Sigmoid colon (tissue), 7 donors: Measurements from ENCODE around the gene RAB4B. TPM values are rescaled to one million over a fixed set of nuclear protein-coding genes. Genes with fewer than 3 reads are reported as not detected.

Source experiments
- DNase-seq: peaks from one replicate; pipeline ENCODE4 v3.0.0-alpha.2; 2019
- H3K27ac ChIP-seq, 4 donors: fragments of 200-600 bp; sonication (generic); one replicate each; pipeline ENCODE4 v1.5.1; 2016 to 2019; ENCODE audit warnings: mild to moderate bottlenecking in 1 of 4
- H3K27me3 ChIP-seq, 3 donors: fragments of 200-600 bp; sonication (generic); one replicate each; pipeline ENCODE4 v1.5.1; 2019; ENCODE audit warnings: mild to moderate bottlenecking in 1 of 3
- H3K36me3 ChIP-seq, 4 donors: fragments of 200-600 bp; sonication (generic); one replicate each; pipeline ENCODE4 v1.5.1; 2016 to 2019
- H3K4me1 ChIP-seq, 4 donors: fragments of 200-600 bp; sonication (generic); one replicate each; pipeline ENCODE4 v1.5.1; 2017 to 2019
- H3K4me3 ChIP-seq, 4 donors: fragments of 200-600 bp; sonication (generic); one replicate each; pipeline ENCODE4 v1.5.1; 2017 to 2019; ENCODE audit warnings: mild to moderate bottlenecking in 2 of 4, moderate library complexity in 1 of 4
- H3K9me3 ChIP-seq, 4 donors: fragments of 200-600 bp in 3 of 4; sonication (generic) in 3 of 4; one replicate each; pipeline versions ENCODE4 v1.5.1 to v1.6.1; 2013 to 2019
- CTCF ChIP-seq, 4 experiments: fragments of 450-650 bp in 3 of 4; fragments of 200-600 bp in 1 of 4; IDR thresholded peaks; one replicate each; pipeline ENCODE4 v1.5.1; 2016 to 2019; ENCODE audit warnings: antibody characterized with exemption in 4 of 4, mild to moderate bottlenecking in 3 of 4, moderate library complexity in 2 of 4
- EP300 ChIP-seq, 4 donors: sonication (generic); formaldehyde crosslinking; IDR thresholded peaks; one replicate each; pipeline ENCODE4 v1.6.1; 2017; ENCODE audit warnings: antibody characterized with exemption in 4 of 4
- POLR2A ChIP-seq, 2 donors: fragments of 450-650 bp; IDR thresholded peaks; one replicate each; pipeline ENCODE4 v1.6.1; 2016; ENCODE audit warnings: antibody characterized with exemption in 2 of 2, mild to moderate bottlenecking in 2 of 2, moderate library complexity in 2 of 2
- POLR2AphosphoS5 ChIP-seq, 4 donors: sonication (generic); formaldehyde crosslinking; IDR thresholded peaks; one replicate each; pipeline ENCODE4 v1.6.1; 2017; ENCODE audit warnings: antibody characterized with exemption in 4 of 4
- WGBS, 2 donors: extraction: QIAGEN DNeasy Blood & Tissue Kit; methylation state at CpG; one replicate each; pipeline ENCODE4 v1.1.7; 2013; 5-methylcytosine and 5-hydroxymethylcytosine counted together
- intact Hi-C: fragments of 100-400 bp; cut with DNase I; formaldehyde crosslinking; loops from one replicate; pipeline ENCODE4 v1.15.1; 2023
- polyA plus RNA-seq, 3 donors: library from polyadenylated mRNA; stranded (reverse); fragments of 200-250 nt; gene quantifications; one replicate each; pipeline ENCODE4 v1.2.3, GENCODE V29; 2013
- total RNA-seq, 4 donors: library from RNA; depleted of rRNA; stranded (reverse); fragments of >200 nt; gene quantifications; one replicate each; pipeline ENCODE4 v1.1.0, GENCODE V29; 2016
- donor health status: healthy with polysubstance abuse.
- donor health status: Bipolar disorder and iron deficiency.
- donor health status: healthy.

Gene RAB4B
- total and polyA plus RNA-seq, 7 donors = 15.6 to 76.5 (median 21.3) TPM

DNA sequence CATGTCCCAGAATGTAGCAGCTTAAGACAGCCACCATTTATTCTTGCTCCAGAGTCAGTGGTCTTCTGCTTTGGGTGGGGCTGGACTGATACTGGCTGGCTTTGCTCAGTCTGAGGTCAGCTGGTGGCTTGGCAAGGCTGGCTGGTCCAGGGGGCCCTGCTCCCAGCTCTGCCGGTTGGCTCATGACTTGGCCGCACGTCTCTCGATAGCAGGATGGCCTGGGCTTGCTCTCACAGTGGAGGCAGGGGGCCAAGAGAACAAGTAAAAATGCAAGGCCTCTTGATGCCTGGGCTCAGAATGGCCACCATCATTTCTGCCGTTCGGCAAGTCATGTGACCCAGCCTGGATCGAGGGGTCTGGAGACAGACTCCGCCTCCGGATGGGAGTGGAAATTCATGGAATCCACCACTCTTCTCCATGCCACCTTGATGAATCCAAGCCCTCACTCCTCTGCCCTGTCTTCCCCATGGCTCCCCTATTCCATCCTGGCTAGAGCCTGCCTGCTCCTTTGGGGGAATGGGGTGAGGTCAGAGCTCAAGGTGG lies 40.9 kb upstream of the RAB4B start:
- intact Hi-C loops = no loop called here
- DNase-seq = no peak
- Histone ChIP-seq H3K27me3 (no peaks in the 10 kb centered on the region), H3K27ac (no peak overlapping the region), H3K9me3 (no peaks in the 10 kb centered on the region), H3K4me1 (peaks cover 0 to 16% (median 0%) of the 10 kb centered on the region in 4 donors), H3K36me3 (peaks cover 34 to 83% (median 62%) of the 10 kb centered on the region in 4 donors), H3K4me3 (no peak overlapping the region)
- TF ChIP-seq POLR2A (IDR thresholded peaks at IDR 0.05) = no peak
- no peak for TF ChIP-seq POLR2AphosphoS5 (IDR thresholded peaks at IDR 0.05)
- no peak for TF ChIP-seq EP300 (IDR thresholded peaks at IDR 0.05)
- WGBS, 2 donors = 89 to 94% methylated on average over 9 of the region's 9 CpGs

DNA sequence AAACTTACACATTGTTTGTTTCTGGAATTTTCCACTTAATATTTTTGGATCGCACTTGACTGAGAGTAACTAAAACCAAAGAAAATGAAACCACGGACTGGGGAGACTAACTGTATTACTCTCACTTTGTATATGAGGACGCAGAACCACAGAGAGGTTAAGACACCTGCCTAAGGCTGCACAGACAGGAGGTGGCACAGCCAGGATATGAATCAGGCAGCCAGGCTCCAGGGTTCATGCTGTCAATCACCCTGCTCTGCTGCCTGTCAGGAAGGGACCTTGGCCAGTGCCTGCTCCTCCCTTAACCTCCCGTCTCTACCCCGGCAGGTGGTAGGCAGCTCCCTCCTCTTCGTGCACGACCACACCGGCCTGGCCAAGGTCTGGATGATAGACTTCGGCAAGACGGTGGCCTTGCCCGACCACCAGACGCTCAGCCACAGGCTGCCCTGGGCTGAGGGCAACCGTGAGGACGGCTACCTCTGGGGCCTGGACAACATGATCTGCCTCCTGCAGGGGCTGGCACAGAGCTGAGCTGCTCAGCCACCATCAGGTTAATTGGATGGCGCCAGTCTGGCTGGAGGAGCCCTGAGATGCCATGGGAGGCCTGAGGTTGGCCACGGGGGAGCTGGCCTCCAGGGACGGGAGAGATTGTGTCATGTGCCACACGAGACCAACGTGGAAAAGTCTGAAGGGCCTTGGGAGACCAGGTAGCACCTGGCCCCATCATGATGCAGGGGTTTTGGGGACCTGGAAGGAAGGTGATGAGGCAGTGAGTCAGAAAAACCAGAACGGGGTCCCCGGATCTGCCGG lies 38.8 kb upstream of the RAB4B start:
- peak overlapping the region; percentile 45 to 67 (median 56) for H3K27ac ChIP-seq
- 83 to 88% methylated on average over 22 of the region's 22 CpGs for WGBS, 2 donors
- no peaks in the 10 kb centered on the region for H3K27me3 ChIP-seq
- TF ChIP-seq POLR2AphosphoS5 (IDR thresholded peaks at IDR 0.05) = no peak
- DNase-seq = no peak
- intact Hi-C loops = no loop called here
- H3K36me3 ChIP-seq = peaks cover 25 to 62% (median 49%) of the 10 kb centered on the region in 4 donors
- H3K9me3 ChIP-seq = no peaks in the 10 kb centered on the region
- H3K4me1 ChIP-seq = peaks cover 0 to 16% (median 0%) of the 10 kb centered on the region in 4 donors
- no peak overlapping the region for H3K4me3 ChIP-seq

GRCh38 chr19:40739871-40740703 lies 38.0 kb upstream of the RAB4B start:
- intact Hi-C loops = no loop called here
- no peaks in the 10 kb centered on the region for H3K27me3 ChIP-seq
- H3K4me3 ChIP-seq = peak overlapping the region in 2 of 4 donors; percentile 9 to 12
- no peaks in the 10 kb centered on the region for H3K9me3 ChIP-seq
- DNase-seq = no peak
- peaks cover 24 to 53% (median 42%) of the 10 kb centered on the region in 4 donors for H3K36me3 ChIP-seq
- TF ChIP-seq EP300 (IDR thresholded peaks at IDR 0.05) (no peak), POLR2A (IDR thresholded peaks at IDR 0.05) (no peak), POLR2AphosphoS5 (IDR thresholded peaks at IDR 0.05) (no peak), CTCF (IDR thresholded peaks at IDR 0.05) (no peak)
- peak overlapping the region; percentile 45 to 67 (median 56) for H3K27ac ChIP-seq
- WGBS, 2 donors = 85 to 86% methylated on average over 16 of the region's 16 CpGs
- H3K4me1 ChIP-seq = peaks cover 0 to 16% (median 0%) of the 10 kb centered on the region in 4 donors

GRCh38 chr19:40740747-40741146 lies 37.3 kb upstream of the RAB4B start:
- H3K27me3 ChIP-seq = no peaks in the 10 kb centered on the region
- peaks cover 0 to 16% (median 0%) of the 10 kb centered on the region in 4 donors for H3K4me1 ChIP-seq
- 71 to 75% methylated on average over 6 of the region's 6 CpGs for WGBS, 2 donors
- peak; percentile 87 for DNase-seq
- intact Hi-C loops = no loop called here
- no peaks in the 10 kb centered on the region for H3K9me3 ChIP-seq
- TF ChIP-seq POLR2AphosphoS5 (IDR thresholded peaks at IDR 0.05) (peak; percentile 20 to 53 (median 38)), POLR2A (IDR thresholded peaks at IDR 0.05) (no peak)
- H3K27ac ChIP-seq = peak overlapping the region; percentile 45 to 67 (median 56)
- no peak overlapping the region for H3K4me3 ChIP-seq
- H3K36me3 ChIP-seq = peaks cover 17 to 47% (median 35%) of the 10 kb centered on the region in 4 donors

- DNase-seq = no peak
- peaks cover 9 to 37% (median 27%) of the 10 kb centered on the region in 4 donors for H3K36me3 ChIP-seq
- intact Hi-C loops = no loop called here
- H3K27me3 ChIP-seq = no peaks in the 10 kb centered on the region
- H3K4me3 ChIP-seq = no peak overlapping the region
- peaks cover 0 to 16% (median 0%) of the 10 kb centered on the region in 4 donors for H3K4me1 ChIP-seq
- TF ChIP-seq POLR2AphosphoS5 (IDR thresholded peaks at IDR 0.05) (no peak), CTCF (IDR thresholded peaks at IDR 0.05) (no peak), EP300 (IDR thresholded peaks at IDR 0.05) (no peak)
- WGBS, 2 donors = 92 to 93% methylated on average over 10 of the region's 10 CpGs
- no peaks in the 10 kb centered on the region for H3K9me3 ChIP-seq
- H3K27ac ChIP-seq = peak overlapping the region; percentile 45 to 67 (median 56)
Measured at GRCh38 chr19:40741527-40742390, 36.3 kb upstream of the RAB4B start.
